ENCODE measurements around the gene ZNF76.
"Not testable (repeated sequence)": the region's sequence is repeated elsewhere in the genome, so short reads cannot be mapped to it uniquely, and the experiment has no call there.

The ZNF76 gene

GRCh38 chr6:35302604-35303241 lies 43.2 kb downstream of the ZNF76 start:
- DNase-seq: no peak

GRCh38 chr6:35304299-35304698 lies 44.8 kb downstream of the ZNF76 start:
- DNase-seq: no peak

GRCh38 chr6:35305117-35305516 lies 45.6 kb downstream of the ZNF76 start:
- DNase-seq: no peak

GRCh38 chr6:35307138-35307537 lies 47.6 kb downstream of the ZNF76 start:
- not testable (repeated sequence) for DNase-seq

- not testable (repeated sequence) for DNase-seq
These were observed 49.0 kb downstream of the ZNF76 start for GRCh38 chr6:35308543-35308942.

GRCh38 chr6:35309611-35310264 lies 50.2 kb downstream of the ZNF76 start:
- no peak for DNase-seq

GRCh38 chr6:35310265-35310831 lies 50.8 kb downstream of the ZNF76 start:
- DNase-seq: no peak

- DNase-seq: no peak
These were observed 52.0 kb downstream of the ZNF76 start for GRCh38 chr6:35311390-35312075.

GRCh38 chr6:35312076-35312800 lies 52.7 kb downstream of the ZNF76 start:
- no peak for DNase-seq

- DNase-seq: no peak
These were observed 53.3 kb downstream of the ZNF76 start for GRCh38 chr6:35312807-35313206.

GRCh38 chr6:35317483-35318195 lies 58.1 kb downstream of the ZNF76 start:
- no peak for DNase-seq

- DNase-seq: peak; percentile 70
These were observed 58.9 kb downstream of the ZNF76 start for GRCh38 chr6:35318196-35319171.

- DNase-seq: no peak
These were observed 60.0 kb downstream of the ZNF76 start for GRCh38 chr6:35319346-35320030.

GRCh38 chr6:35320031-35320410 lies 60.5 kb downstream of the ZNF76 start:
- no peak for DNase-seq

GRCh38 chr6:35321091-35321490 lies 61.6 kb downstream of the ZNF76 start:
- DNase-seq: no peak

GRCh38 chr6:35327349-35328027 lies 68.0 kb downstream of the ZNF76 start:
- peak; percentile 3 for DNase-seq

GRCh38 chr6:35328108-35328723 lies 68.7 kb downstream of the ZNF76 start:
- DNase-seq: no peak

- DNase-seq: not testable (repeated sequence)
These were observed 69.4 kb downstream of the ZNF76 start for GRCh38 chr6:35328965-35329364.

- no peak for DNase-seq
These were observed 71.1 kb downstream of the ZNF76 start for GRCh38 chr6:35330541-35331119.
